NCI-H2107 treated with DMSO at 0.1 percent for 48 hours (cell line): Measurements from ENCODE around the gene MITF.

ENCODE experiments used
- DNase-seq: peaks from one replicate; lab custom pipeline; 2025; ENCODE audit not compliant: unreplicated experiment; lab: John Stamatoyannopoulos, UW

MITF gene

DNA sequence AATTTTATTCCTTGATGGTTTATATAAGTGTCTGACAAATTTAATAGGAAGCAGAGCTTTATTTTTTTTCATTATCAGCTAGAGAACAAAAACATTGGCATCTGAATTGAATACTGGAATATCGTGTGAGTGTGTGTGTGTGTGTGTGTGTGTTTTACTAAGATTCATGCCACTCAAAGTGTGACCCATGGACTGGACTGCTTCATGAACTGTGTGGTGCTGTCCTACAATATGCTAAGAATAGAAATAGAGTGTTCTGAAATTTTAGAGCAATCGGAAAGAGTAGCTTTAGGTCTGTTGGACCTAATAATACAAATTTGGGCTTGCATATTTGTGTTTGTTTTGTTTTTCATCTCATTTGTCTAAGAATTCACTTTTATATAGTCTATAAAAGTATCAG, 89.6 kb downstream of the MITF start:
- no peak for DNase-seq

DNA sequence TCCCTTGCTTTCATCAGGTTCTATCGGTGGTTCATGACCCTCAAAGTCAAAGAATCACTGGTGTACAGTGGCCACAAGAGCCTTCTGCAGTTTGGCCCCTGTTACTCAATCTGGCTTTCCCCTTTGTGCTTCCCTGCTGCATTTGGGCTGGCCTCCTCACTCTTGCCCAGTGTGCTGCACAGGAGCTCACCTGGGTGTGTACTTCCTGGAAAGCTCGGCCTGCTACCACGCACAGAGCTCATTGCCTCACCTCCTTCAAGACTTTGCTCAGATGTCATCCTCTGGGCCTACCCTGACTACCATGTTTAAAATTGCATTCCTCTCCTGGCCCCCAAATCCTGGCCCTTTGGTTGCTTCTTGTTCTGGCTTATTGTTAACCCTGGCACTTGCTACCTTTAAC, 90.9 kb downstream of the MITF start:
- DNase-seq: no peak

DNA sequence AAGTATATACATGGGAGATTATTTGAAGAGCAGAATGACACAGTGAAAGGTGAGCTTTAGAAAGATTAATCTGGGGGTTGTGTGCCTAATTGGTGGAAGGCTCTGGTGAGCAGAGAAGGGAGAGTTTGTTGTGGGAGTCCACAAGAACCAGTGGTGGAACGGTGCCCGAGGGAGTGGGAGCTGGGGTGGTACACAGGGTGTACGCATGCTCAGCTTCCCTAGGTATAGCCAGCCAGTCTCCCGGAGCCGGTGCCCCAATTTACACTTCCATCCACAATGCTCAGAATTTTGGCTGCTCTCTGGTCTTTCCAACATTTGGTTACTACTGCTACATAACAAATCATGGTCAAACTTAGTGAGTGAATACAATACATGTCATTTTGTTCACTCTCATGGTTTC, 92.5 kb downstream of the MITF start:
- DNase-seq: no peak

DNA sequence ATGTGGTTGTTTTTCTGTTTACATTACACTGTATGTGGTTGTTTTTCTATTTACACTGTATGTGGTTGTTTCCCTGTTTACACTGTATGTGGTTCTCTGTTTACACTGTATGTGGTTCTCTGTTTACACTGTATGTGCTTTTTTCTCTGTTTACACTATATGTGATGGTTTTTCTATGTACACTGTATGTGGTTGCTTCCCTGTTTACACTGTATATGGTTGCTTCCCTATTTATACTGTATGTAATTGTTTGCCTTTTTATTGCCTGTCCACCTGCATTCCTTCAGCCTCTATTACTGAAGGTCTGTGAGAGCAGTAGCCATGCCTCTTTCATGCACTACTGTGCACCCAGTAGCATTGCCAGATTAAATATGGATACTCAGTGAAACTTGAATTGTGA, 94.3 kb downstream of the MITF start:
- no peak for DNase-seq

DNA sequence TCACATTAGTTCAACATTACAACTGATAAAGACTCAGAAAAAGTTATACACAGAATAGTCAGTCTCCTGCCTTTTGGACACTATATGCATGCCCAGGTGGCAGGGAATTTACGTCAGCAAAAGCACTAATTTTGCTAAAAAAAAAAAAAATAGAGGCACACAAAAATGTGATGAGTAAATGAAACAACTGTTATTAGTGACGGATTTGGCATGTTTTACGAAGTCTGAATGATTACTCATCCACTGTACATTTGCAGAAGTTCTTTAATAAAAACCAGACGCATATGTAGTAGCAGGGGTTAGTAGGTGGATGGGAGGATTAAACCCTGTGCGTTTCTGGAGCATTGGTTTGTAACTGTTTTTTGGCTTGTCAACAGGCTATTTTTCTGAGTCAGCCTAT, 99.0 kb downstream of the MITF start:
- no peak for DNase-seq

DNA sequence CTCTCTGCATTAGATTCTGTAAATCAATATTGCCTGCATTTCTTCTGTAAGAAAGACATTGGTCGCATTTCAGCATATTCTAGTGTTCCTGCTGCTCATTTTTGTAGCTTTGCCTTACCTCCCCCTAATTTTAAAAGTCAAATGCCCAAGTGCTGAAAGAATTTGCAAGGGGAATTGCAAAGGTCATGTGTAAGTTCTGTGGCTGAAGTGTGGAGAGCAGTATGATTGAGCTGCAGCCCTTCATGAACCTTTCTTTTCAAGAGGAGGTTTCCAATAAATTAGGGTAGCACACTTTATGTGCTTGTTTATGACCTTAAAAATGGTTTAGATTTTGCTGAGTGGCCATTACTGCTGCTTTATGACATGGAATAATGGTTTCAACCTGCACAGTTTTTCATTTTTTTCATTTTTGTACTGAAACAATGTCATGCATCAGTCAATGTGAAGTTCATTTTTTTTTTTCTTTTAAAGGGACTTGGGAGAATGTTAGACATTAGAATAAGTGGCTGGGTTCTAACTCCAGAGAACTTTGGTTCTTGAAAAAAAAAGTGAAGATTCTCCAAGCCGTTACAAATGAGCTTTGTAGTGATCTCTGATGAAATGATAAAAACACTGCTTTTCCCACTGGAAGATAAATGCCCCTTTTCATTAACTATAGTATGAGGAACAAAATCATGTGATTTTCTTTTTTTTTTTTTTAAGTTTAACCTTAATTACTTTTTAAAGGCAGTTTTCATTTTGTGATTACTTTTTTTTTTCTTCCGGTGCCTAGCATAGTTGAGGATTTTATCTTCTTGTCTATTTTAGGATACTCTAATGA, 99.6 kb downstream of the MITF start:
- DNase-seq: no peak

DNA sequence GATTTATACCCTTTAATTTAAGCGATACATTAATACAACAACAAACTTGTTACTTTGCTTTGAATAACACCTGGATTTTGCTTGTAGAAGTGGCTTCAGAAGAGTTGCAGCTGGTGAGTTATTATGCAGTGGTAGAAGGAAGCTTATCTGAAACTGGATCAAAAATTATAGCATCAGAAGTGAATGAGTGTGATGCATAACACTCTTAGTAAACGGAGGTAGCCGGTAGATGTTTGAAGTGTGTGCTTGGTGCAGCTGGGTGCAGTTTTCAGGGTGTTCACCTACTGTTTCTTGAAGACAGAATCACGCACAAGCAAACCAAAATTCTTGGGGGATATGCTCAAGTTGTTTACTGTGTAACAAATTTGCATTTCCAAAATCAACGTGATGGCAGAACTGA, 103.1 kb downstream of the MITF start:
- DNase-seq: no peak

DNA sequence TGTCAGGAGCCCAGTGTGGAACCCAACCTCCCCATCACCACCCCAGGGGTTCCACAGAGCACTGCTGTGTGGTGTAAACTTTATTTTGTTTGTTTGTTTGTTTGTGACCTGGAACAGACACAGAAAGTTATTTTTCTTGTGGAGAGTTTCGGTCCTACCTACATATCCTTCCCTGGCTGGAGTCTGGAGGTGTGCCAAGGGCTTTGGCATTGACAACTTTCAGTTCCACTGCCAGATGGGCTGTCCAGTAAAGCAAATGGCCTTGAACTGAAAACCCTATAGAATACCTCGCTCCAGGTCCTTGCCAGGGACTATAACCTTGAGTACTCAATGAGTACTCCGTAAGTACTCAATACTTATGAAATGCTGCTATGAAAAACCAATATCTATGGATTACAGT, 103.5 kb downstream of the MITF start:
- no peak for DNase-seq

DNA sequence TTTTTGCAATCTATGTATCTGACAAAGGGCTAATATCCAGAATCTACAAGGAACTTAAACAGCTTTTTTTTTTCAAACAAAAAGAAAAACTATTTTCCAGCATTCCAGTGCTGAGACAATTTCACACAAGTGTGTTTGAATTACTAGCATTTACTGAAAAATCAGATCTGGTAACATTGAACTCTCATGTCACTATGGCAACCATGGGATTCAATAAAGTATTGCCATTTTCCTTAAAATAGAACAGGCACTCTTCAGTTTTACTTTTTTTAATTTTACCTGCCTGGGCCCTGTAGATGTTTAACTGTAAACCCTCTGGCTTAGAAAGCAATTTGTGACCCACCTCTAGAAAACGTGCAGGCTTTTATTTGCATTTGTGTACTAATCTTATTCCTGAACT, 105.4 kb downstream of the MITF start:
- DNase-seq: no peak

DNA sequence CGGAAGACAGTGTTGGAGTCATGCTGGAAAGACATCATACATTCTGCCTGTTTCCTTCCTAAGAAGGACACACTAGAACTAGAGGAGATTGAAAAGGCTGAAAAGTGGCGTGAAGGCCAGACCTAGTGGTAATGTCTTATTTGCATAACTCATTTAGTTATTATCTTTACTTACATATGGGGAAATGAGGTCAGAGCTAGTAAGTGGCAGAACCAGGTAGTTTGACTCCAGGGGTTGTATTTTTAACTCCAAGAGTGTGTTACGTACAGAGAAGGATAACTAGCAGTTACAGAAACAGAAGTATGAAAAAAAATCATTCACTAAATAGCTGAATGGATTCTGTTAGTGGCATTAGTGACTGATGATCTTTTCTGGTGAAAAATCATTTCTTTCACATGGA, 108.0 kb downstream of the MITF start:
- no peak for DNase-seq

DNA sequence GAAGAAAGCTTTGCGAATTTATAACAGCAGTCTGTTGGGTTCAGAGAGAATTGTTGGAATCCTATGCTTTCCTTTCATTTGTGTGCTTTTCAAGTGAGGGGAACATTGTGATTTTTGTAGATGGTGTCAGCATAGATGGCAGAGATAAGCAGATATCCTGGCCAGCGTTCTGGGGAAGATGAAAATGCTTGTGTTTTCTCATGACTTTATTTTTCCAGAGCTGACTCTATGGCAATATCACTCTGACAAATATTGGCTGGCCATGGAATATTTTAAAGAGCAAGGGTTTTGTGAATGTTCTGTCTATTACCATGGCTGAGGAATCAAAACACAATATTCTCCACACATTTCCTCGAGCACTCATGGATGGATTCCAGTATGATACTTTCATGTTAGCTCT, 108.8 kb downstream of the MITF start:
- no peak for DNase-seq

DNA sequence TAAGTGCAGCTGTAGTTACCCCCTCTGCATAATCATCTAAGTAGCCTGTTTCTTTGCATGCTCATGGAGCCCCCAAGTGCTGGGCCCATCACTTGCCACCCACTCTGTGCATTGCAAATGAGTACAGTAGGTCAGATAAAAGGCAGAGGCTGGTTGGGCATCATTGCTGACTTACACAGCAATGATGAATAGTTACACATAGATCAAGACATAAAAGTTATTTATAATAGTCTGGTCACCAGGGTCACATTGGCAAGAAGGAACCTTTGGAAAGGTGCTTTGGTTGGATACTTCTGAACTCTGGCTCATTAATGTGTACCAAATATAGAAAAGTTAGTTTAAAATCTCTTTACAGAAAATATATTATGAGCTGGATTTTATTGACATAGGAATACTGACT, 111.6 kb downstream of the MITF start:
- DNase-seq: no peak

DNA sequence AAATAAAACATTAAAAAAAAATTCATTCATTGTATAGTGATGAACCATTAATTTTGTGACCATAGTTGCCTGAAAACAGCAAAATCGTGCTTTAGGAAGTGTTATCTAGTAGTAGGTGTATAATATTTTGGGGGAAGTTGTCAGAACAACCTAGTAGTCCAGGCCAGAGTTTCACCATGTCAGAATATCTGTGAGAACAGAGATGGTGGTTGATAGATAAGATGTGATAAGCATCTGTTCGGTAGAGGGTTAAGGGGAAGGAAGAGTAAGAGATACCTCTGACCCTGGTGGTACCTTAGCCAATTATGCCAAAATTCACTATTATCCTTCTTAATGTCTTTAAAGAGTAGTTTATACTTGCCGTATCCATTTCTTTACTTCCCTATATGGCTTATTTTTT, 113.8 kb downstream of the MITF start:
- DNase-seq: no peak

DNA sequence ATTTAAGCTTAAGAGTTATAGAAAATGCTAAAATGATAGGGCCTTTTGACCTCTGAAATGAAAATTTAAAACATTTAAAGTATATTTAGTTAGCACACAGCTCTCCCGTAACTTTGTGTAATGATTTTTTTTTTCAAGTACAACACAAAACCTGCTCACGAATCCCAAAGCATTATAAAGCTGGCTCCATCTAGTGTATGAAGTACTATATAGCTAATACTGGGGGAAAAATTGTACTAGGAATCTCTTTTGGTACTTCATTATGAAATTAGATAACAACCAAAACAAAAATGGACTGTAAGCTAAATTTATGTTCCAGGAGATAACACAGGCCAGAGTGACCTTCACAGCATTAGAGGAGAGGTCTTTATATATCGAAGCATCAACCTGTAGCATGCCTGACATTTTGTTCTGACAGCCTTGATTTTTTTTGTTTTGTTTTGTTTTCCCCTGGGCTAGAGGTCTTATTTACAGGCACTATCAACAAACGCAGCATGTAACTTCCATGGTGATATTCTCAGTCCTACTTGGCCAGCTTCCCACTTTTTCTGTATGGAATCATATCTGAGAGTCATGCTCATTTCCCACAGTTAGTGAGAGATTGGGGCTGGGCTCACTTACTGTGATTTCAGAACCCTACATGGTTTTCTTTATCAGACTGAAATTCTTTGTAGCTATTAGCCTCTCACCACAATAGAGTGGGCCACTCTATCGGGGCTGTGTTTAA, 116.3 kb downstream of the MITF start:
- DNase-seq: no peak

DNA sequence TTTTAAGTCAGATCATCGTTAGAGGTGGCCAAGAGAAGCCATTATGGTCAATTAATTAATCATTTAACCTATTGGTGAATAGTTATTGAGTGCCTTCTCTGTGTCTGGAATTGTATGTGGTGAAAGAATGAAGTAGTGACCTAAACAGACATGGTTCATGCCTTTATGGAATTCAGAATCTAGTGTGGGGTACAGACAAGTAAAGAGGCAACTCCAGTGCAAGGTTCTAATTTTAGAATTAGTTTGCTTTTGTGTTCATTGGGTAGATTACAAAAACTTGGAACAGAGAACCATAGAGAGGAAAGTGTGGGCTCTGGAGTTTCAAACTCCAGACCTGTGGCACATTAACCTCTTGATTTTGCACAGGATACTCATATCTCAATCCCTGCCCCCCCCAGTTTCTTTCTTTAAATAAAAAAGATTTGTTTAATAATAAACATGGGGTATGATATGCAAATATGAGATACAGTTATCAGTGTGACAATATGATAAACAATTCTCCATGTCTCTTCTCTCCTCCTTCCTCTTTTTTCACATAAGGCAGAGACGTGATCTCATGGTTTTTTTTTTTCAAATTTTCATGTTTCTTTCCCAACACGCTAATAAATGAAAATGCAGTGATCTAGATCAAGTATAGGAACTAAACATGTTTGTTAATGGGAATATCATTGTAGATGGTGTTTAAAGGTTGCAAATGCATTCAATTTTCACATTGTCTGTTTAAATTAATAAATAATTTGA, 117.9 kb downstream of the MITF start:
- DNase-seq: no peak

DNA sequence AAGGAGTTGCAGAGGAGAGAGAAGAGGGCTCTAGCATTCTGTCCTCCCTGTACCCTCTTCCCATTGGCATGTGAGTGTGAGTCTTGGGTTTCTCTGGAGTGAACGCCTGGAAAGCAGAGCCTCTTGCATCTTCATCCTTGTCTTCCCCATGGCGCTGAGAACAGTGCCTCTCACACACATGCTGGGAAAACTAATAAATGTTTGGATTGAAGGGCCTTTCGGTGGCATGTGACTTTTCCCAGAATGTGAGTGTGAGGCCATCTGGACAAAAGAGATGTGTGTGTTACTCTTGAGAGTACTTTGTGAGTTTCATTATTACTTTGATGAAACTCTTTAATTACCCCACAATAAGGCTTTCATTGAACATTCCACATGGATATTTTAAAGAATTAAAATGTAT, 122.3 kb downstream of the MITF start:
- DNase-seq: no peak

DNA sequence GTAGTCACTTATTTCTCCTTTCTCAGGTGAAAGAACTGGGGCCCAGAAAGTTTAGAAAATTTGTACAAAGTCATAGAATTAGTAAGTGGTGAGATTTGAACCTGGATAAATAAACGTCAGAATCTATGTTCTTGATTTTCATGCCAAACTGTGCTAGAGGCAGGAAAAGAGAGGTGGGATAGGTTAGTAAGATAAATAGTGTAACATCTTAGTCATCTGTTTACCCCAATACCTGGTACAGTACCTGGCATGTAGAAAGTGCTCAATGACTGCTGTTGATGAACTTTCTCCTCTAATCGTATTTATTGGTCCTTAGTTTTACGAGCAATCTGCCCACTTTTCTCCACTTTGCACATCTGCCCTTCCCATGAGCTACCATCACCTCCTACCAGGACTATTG, 124.9 kb downstream of the MITF start:
- DNase-seq: no peak

DNA sequence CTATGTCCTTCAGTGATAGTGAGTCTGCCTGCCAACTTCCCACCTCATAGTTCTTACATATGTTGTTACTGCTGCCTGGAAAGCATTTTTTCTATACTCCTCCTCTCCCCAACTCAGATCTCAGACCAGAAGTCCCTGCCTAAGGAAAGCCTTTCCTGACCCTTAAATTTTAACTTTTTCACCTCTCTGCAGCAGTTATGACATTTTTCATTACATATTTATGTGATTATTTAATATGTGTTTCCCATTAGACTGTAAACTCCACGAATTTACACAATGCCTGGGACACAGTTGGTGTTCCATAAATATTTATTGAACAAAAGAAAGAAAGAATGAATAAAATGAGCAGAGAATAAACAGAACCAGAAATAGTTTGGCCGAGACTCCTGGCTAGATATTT, 125.5 kb downstream of the MITF start:
- no peak for DNase-seq

DNA sequence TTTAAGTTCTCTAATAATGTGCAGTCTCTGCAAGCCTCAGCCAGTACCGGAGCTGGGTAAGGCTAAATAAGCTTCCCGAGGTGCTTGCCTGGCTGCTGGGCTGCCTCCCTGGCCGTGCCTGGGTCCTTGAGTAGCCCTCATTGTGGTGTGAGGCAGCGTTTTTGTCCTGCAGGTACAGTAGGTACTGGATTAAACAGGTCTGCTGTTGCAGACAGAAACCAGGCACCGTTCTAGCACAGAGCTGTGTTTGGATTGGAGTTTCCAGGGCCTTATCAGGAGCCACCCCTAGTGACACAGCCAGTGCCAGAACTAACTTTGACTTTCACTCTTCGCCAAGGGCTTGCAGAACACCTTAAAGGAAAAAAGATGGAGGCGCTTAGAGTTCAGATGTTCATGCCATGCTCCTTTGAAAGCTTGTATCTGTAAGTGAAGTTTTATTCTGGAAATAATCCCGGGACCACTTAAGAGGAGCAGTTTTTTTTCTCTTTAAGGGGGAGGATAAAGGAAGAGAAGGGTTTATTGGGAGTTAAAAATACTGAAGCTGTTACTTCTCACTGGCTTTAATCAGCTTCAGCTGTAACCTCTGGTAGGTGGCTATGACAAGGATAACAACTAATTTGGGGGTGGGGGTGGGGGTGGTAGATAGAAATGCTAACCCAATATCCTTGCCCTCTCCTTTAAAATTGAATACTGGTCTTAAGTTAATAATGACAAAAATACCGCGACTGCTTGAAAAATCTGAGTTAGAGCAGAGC, 126.8 kb downstream of the MITF start:
- no peak for DNase-seq

DNA sequence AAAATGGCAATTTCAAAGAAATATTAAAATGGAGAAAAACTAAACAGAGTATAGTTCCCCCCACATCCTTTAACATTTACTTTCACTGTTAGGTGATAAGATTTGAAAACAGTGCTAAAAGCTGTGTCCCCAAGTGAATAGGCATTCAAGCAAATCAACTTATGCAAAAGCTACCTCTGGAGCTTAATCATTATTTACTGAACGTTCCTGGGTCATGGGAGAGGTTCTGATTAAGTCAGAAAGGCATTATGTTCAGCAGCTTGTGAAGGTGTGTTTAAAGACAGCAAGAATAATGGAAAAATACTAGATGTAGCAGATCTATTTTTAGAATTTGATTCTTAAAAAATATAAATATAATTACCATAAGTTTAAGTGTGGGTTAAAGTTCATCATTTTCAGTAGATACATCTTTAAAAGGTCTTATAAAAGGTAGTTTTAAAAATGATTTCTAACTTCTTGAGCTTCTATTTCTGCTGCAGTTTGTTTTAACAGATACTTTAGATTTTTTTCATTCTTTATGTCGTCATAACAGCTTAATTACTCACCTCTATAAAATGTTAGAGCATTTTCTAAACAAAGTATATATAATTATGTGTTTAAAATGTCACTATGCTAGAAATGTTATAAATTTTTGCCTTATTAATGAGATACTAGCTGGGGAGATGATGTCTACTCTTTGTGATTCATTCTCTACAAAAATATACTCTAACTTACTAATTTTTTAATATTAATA, 127.9 kb downstream of the MITF start:
- no peak for DNase-seq
